Renal pelvis (tissue), 4 donors: Measurements from ENCODE around the gene CBL. TPM values are rescaled to one million over a fixed set of nuclear protein-coding genes. Genes with fewer than 3 reads are reported as not detected.
"Not testable (repeated sequence)": the region's sequence is repeated elsewhere in the genome, so short reads cannot be mapped to it uniquely, and the experiment has no call there.

Experiments used
- DNase-seq: peaks from one replicate; pipeline ENCODE4 v3.0.0-alpha.2; 2013
- polyA plus RNA-seq, 3 donors: library from polyadenylated mRNA; unstranded; fragments of 120-200 nt; gene quantifications; one replicate each; pipeline ENCODE4 v1.2.1, GENCODE V29; 2013; ENCODE audit not compliant: insufficient read length in 3 of 3

CBL gene
- polyA plus RNA-seq, 3 donors: 17.7 to 22.5 (median 22.2) TPM

GRCh38 chr11:119181677-119182412 is 24.3 kb upstream of the CBL start:
- no peak for DNase-seq

- not testable (repeated sequence) for DNase-seq
These were observed 21.7 kb upstream of the CBL start for GRCh38 chr11:119184399-119184798.

GRCh38 chr11:119185981-119186634 is 20.0 kb upstream of the CBL start:
- DNase-seq: no peak

GRCh38 chr11:119187123-119187892 is 18.8 kb upstream of the CBL start:
- DNase-seq: no peak

- DNase-seq: no peak
These were observed 18.1 kb upstream of the CBL start for GRCh38 chr11:119188067-119188466.

GRCh38 chr11:119188887-119189286 is 17.3 kb upstream of the CBL start:
- no peak for DNase-seq

GRCh38 chr11:119189393-119189792 is 16.7 kb upstream of the CBL start:
- DNase-seq: no peak

GRCh38 chr11:119190531-119190930 is 15.6 kb upstream of the CBL start:
- DNase-seq: no peak

- DNase-seq: not testable (repeated sequence)
These were observed 14.9 kb upstream of the CBL start for GRCh38 chr11:119191265-119191664.

- no peak for DNase-seq
These were observed 14.0 kb upstream of the CBL start for GRCh38 chr11:119192111-119192510.

GRCh38 chr11:119193001-119193400 is 13.1 kb upstream of the CBL start:
- no peak for DNase-seq

- no peak for DNase-seq
These were observed 12.5 kb upstream of the CBL start for GRCh38 chr11:119193626-119194025.

- no peak for DNase-seq
These were observed 11.2 kb upstream of the CBL start for GRCh38 chr11:119194811-119195440.

- no peak for DNase-seq
These were observed 10.5 kb upstream of the CBL start for GRCh38 chr11:119195680-119196079.

- peak; percentile 84 for DNase-seq
These were observed 9.2 kb upstream of the CBL start for GRCh38 chr11:119196833-119197483.

GRCh38 chr11:119198925-119199324 is 7.2 kb upstream of the CBL start:
- DNase-seq: no peak

GRCh38 chr11:119201236-119201635 is 4.9 kb upstream of the CBL start:
- DNase-seq: not testable (repeated sequence)

GRCh38 chr11:119202554-119202953 is 3.6 kb upstream of the CBL start:
- no peak for DNase-seq

GRCh38 chr11:119204066-119204465 is 2.1 kb upstream of the CBL start:
- no peak for DNase-seq

- no peak for DNase-seq
These were observed 1.1 kb upstream of the CBL start for GRCh38 chr11:119205080-119205479.

GRCh38 chr11:119206511-119207414 is 624 bp downstream of the CBL start:
- peak; percentile 42 for DNase-seq
